Stomach smooth muscle (tissue), 2 donors: Measurements from ENCODE around the gene MRPL4.

ENCODE experiments used
- H3K27ac ChIP-seq: one replicate; pipeline ENCODE4 v1.7.0; 2013; ENCODE audit warnings: mild to moderate bottlenecking, low read length, inconsistent platforms
- H3K27me3 ChIP-seq, 2 donors: one replicate each; pipeline ENCODE4 v1.7.0; 2013; ENCODE audit warnings: low read length in 2 of 2; ENCODE audit not compliant: insufficient read depth in 2 of 2, control insufficient read depth in 1 of 2
- H3K36me3 ChIP-seq, 2 donors: one replicate each; pipeline ENCODE4 v1.7.0; 2013; ENCODE audit warnings: low read length in 2 of 2; ENCODE audit not compliant: control insufficient read depth in 2 of 2, insufficient read depth in 2 of 2
- H3K4me1 ChIP-seq: one replicate; pipeline ENCODE4 v1.7.0; 2013; ENCODE audit warnings: low read length; ENCODE audit not compliant: control insufficient read depth, insufficient read depth
- H3K4me3 ChIP-seq, 2 donors: one replicate each; pipeline ENCODE4 v1.7.0; 2013; ENCODE audit warnings: low read length in 2 of 2
- H3K9ac ChIP-seq, 2 donors: one replicate each; pipeline ENCODE4 v1.7.0; 2013; ENCODE audit warnings: low read length in 2 of 2, mild to moderate bottlenecking in 1 of 2
- H3K9me3 ChIP-seq, 2 donors: one replicate each; pipeline ENCODE4 v1.7.0; 2013; ENCODE audit warnings: low read length in 2 of 2; ENCODE audit not compliant: control insufficient read depth in 2 of 2
- donor health status: healthy.
- donor health status: Pancreatic carcinoma.

MRPL4 gene

GRCh38 chr19:10220695-10221094, 31.3 kb upstream of the MRPL4 start:
- H3K4me1 ChIP-seq, result no peaks in the 10 kb centered on the region
- H3K4me3 ChIP-seq, result no peak overlapping the region
- H3K27me3 ChIP-seq, result no peaks in the 10 kb centered on the region
- no peak overlapping the region for H3K27ac ChIP-seq
- peaks cover 0 to 4% of the 10 kb centered on the region in 2 donors for H3K36me3 ChIP-seq
- no peaks in the 10 kb centered on the region for H3K9me3 ChIP-seq
- H3K9ac ChIP-seq, result no peak overlapping the region

GRCh38 chr19:10222201-10222890, 29.7 kb upstream of the MRPL4 start:
- H3K4me3 ChIP-seq, result no peak overlapping the region
- peaks cover 0 to 4% of the 10 kb centered on the region in 2 donors for H3K36me3 ChIP-seq
- no peak overlapping the region for H3K9ac ChIP-seq
- H3K27me3 ChIP-seq, result no peaks in the 10 kb centered on the region
- no peak overlapping the region for H3K27ac ChIP-seq
- no peaks in the 10 kb centered on the region for H3K9me3 ChIP-seq
- H3K4me1 ChIP-seq, result peaks cover 8% of the 10 kb centered on the region

GRCh38 chr19:10223488-10224213, 28.4 kb upstream of the MRPL4 start:
- H3K4me1 ChIP-seq, result peaks cover 8% of the 10 kb centered on the region
- H3K9ac ChIP-seq, result no peak overlapping the region
- no peaks in the 10 kb centered on the region for H3K27me3 ChIP-seq
- no peak overlapping the region for H3K27ac ChIP-seq
- no peaks in the 10 kb centered on the region for H3K9me3 ChIP-seq
- no peak overlapping the region for H3K4me3 ChIP-seq
- peaks cover 0 to 4% of the 10 kb centered on the region in 2 donors for H3K36me3 ChIP-seq

- H3K27ac ChIP-seq, result no peak overlapping the region
- H3K36me3 ChIP-seq, result peaks cover 0 to 4% of the 10 kb centered on the region in 2 donors
- H3K27me3 ChIP-seq, result no peaks in the 10 kb centered on the region
- peaks cover 8% of the 10 kb centered on the region for H3K4me1 ChIP-seq
- H3K9me3 ChIP-seq, result no peaks in the 10 kb centered on the region
- no peak overlapping the region for H3K9ac ChIP-seq
- H3K4me3 ChIP-seq, result no peak overlapping the region
Measured at GRCh38 chr19:10224337-10224736, 27.7 kb upstream of the MRPL4 start.

- Histone ChIP-seq H3K27ac (peak overlapping the region; percentile 55), H3K4me3 (no peak overlapping the region), H3K27me3 (no peaks in the 10 kb centered on the region), H3K36me3 (peaks cover 0 to 4% of the 10 kb centered on the region in 2 donors), H3K9me3 (no peaks in the 10 kb centered on the region), H3K9ac (no peak overlapping the region), H3K4me1 (peaks cover 23% of the 10 kb centered on the region)
Measured at GRCh38 chr19:10226021-10226375, 26.0 kb upstream of the MRPL4 start.

GRCh38 chr19:10226376-10227025, 25.5 kb upstream of the MRPL4 start:
- Histone ChIP-seq H3K9me3 (no peaks in the 10 kb centered on the region), H3K4me3 (no peak overlapping the region), H3K9ac (no peak overlapping the region), H3K27me3 (no peaks in the 10 kb centered on the region), H3K36me3 (peaks cover 0 to 4% of the 10 kb centered on the region in 2 donors), H3K27ac (peak overlapping the region; percentile 55), H3K4me1 (peaks cover 24% of the 10 kb centered on the region)

- Histone ChIP-seq H3K27ac (peak overlapping the region; percentile 55), H3K9ac (no peak overlapping the region), H3K4me3 (peak overlapping the region; percentile 19 to 44), H3K9me3 (no peaks in the 10 kb centered on the region), H3K27me3 (no peaks in the 10 kb centered on the region), H3K4me1 (peaks cover 26% of the 10 kb centered on the region), H3K36me3 (peaks cover 0 to 4% of the 10 kb centered on the region in 2 donors)
Measured at GRCh38 chr19:10227026-10227971, 24.7 kb upstream of the MRPL4 start.

GRCh38 chr19:10228393-10228792, 23.6 kb upstream of the MRPL4 start:
- H3K36me3 ChIP-seq, result peaks cover 0 to 4% of the 10 kb centered on the region in 2 donors
- H3K4me1 ChIP-seq, result peaks cover 26% of the 10 kb centered on the region
- H3K9ac ChIP-seq, result no peak overlapping the region
- peak overlapping the region in 1 of 2 donors; percentile 40 for H3K4me3 ChIP-seq
- no peaks in the 10 kb centered on the region for H3K27me3 ChIP-seq
- H3K9me3 ChIP-seq, result no peaks in the 10 kb centered on the region
- H3K27ac ChIP-seq, result no peak overlapping the region

- H3K4me3 ChIP-seq, result peak overlapping the region in 1 of 2 donors; percentile 40
- peaks cover 0 to 4% of the 10 kb centered on the region in 2 donors for H3K36me3 ChIP-seq
- no peaks in the 10 kb centered on the region for H3K9me3 ChIP-seq
- H3K27ac ChIP-seq, result no peak overlapping the region
- H3K27me3 ChIP-seq, result no peaks in the 10 kb centered on the region
- H3K9ac ChIP-seq, result no peak overlapping the region
- H3K4me1 ChIP-seq, result peaks cover 26% of the 10 kb centered on the region
Measured at GRCh38 chr19:10228920-10229319, 23.1 kb upstream of the MRPL4 start.

- Histone ChIP-seq H3K27me3 (no peaks in the 10 kb centered on the region), H3K27ac (peak overlapping the region; percentile 60), H3K4me3 (peak overlapping the region; percentile 72 to 85), H3K9ac (peak overlapping the region; percentile 68 to 75), H3K4me1 (peaks cover 26% of the 10 kb centered on the region), H3K36me3 (no peaks in the 10 kb centered on the region), H3K9me3 (no peaks in the 10 kb centered on the region)
Measured at GRCh38 chr19:10230173-10230860, 21.7 kb upstream of the MRPL4 start.
